OCI-LY3 (cell line): ENCODE results near the gene BROX.

Experiments used
- H2AFZ ChIP-seq: fragments of 200-600, 300-600 bp; shearing (Covaris generic); 2 replicates; pipeline ENCODE4 v1.6.0; 2014; ENCODE audit warnings: antibody characterized with exemption, low read depth, low read length
- H3K27ac ChIP-seq: fragments of 200-600, 300-600 bp; sonication (generic); 2 replicates; pipeline ENCODE4 v1.5.1; 2014; ENCODE audit warnings: mild to moderate bottlenecking, low read length, moderate library complexity, mixed read lengths
- H3K27me3 ChIP-seq: fragments of 200-600, 300-600 bp; sonication (generic); 2 replicates; pipeline ENCODE4 v1.6.1; 2014; ENCODE audit warnings: low read depth, low read length, mixed read lengths
- H3K36me3 ChIP-seq: fragments of 200-600, 300-600 bp; sonication (generic); replicated peaks from 2 replicates; pipeline ENCODE3; 2014; ENCODE audit warnings: low read depth, low read length, mixed read lengths
- H3K4me1 ChIP-seq: fragments of 300-600, 200-600 bp; sonication (generic); 2 replicates; pipeline ENCODE4 v1.6.1; 2014; ENCODE audit warnings: low read length, mixed read lengths
- H3K4me2 ChIP-seq: fragments of 200-600, 300-600 bp; sonication (generic); 2 replicates; pipeline ENCODE4 v1.6.1; 2014; ENCODE audit warnings: low read length, mixed read lengths
- H3K4me3 ChIP-seq: fragments of 300-600, 200-600 bp; sonication (generic); 2 replicates; pipeline ENCODE4 v1.5.1; 2014; ENCODE audit warnings: antibody characterized with exemption, mild to moderate bottlenecking, low read length, moderate library complexity
- H3K79me2 ChIP-seq: fragments of 300-600, 200-600 bp; shearing (Covaris generic); 2 replicates; pipeline ENCODE4 v1.6.1; 2014; ENCODE audit warnings: mild to moderate bottlenecking, low read length, mixed read lengths
- H3K9ac ChIP-seq: fragments of 300-600, 200-600 bp; shearing (Covaris generic); 2 replicates; pipeline ENCODE4 v1.6.0; 2014; ENCODE audit warnings: mild to moderate bottlenecking, low read length, moderate library complexity
- H3K9me3 ChIP-seq: fragments of 200-600, 300-600 bp; shearing (Covaris generic); 2 replicates; pipeline ENCODE4 v1.6.1; 2014; ENCODE audit warnings: low read length, mixed read lengths; ENCODE audit not compliant: insufficient read depth
- H4K20me1 ChIP-seq: fragments of 200-600, 300-600 bp; sonication (generic); 2 replicates; pipeline ENCODE4 v1.6.1; 2016; ENCODE audit warnings: low read length, mixed read lengths; ENCODE audit not compliant: insufficient read depth
- CTCF ChIP-seq: fragments of 200-600, 300-600 bp; sonication (generic); IDR thresholded peaks from 2 replicates; pipeline ENCODE4 v1.5.1; 2014; ENCODE audit warnings: antibody characterized with exemption, low read length, low read depth
- EZH2phosphoT487 ChIP-seq: fragments of 200-600 bp; shearing (Covaris generic); IDR thresholded peaks from 2 replicates; pipeline ENCODE4 v1.6.1; 2018; ENCODE audit warnings: antibody characterized with exemption, mixed run types, low read depth

The BROX gene

GRCh38 chr1:222784371-222784770, 72.0 kb downstream of the BROX start:
- no peaks in the 10 kb centered on the region for H3K36me3 ChIP-seq
- H3K27ac ChIP-seq, result no peak overlapping the region
- H3K4me1 ChIP-seq, result no peaks in the 10 kb centered on the region
- TF ChIP-seq EZH2phosphoT487, result no peak
- no peak for TF ChIP-seq CTCF
- H3K79me2 ChIP-seq, result no peaks in the 10 kb centered on the region
- no peak overlapping the region for H3K9ac ChIP-seq
- H2AFZ ChIP-seq, result no peak overlapping the region
- no peak overlapping the region for H3K4me3 ChIP-seq
- H3K9me3 ChIP-seq, result 0 out of 2 replicates have a peak, but pooled peaks cover 2% of the 10 kb centered on the region
- no peaks in the 10 kb centered on the region for H4K20me1 ChIP-seq
- no peak overlapping the region for H3K4me2 ChIP-seq
- H3K27me3 ChIP-seq, result peaks cover 40% of the 10 kb centered on the region
